Neutrophil (primary cell): ENCODE measurements around the gene PLEKHF1.

Experiments used
- H3K27ac ChIP-seq: fragments of 200-600 bp; sonication (generic); 2 replicates; pipeline ENCODE4 v1.5.1; 2016; ENCODE audit warnings: mild to moderate bottlenecking, moderate library complexity
- H3K27me3 ChIP-seq: fragments of 200-600 bp; sonication (generic); 2 replicates; pipeline ENCODE4 v1.6.0; 2016; ENCODE audit warnings: mild to moderate bottlenecking
- H3K36me3 ChIP-seq: fragments of 200-600 bp; sonication (generic); 2 replicates; pipeline ENCODE4 v1.5.1; 2017
- H3K4me1 ChIP-seq, 2 experiments: fragments of 200-600 bp in 1 of 2; sonication (generic) in 1 of 2; 1 replicate in 1 of 2; 2 replicates in 1 of 2; pipeline versions ENCODE4 v1.5.1 to v1.6.1; 2013 to 2016; ENCODE audit warnings: low read depth in 1 of 2, low read length in 1 of 2, mild to moderate bottlenecking in 1 of 2, moderate library complexity in 1 of 2; ENCODE audit not compliant: control insufficient read depth in 1 of 2, insufficient read depth in 1 of 2
- H3K4me3 ChIP-seq, 2 experiments: fragments of 200-600 bp in 1 of 2; sonication (generic) in 1 of 2; 1 replicate in 1 of 2; 2 replicates in 1 of 2; pipeline ENCODE4 v1.5.1; 2013 to 2016; ENCODE audit warnings: low read depth in 1 of 2, low read length in 1 of 2, mild to moderate bottlenecking in 1 of 2, moderate library complexity in 1 of 2
- H3K9me3 ChIP-seq: fragments of 200-600 bp; sonication (generic); 2 replicates; pipeline ENCODE4 v1.5.1; 2016
- CTCF ChIP-seq: fragments of 200-600 bp; sonication (generic); IDR thresholded peaks from 2 replicates; pipeline ENCODE4 v1.5.1; 2016; ENCODE audit warnings: antibody characterized with exemption

PLEKHF1 gene

GRCh38 chr19:29645911-29646310 lies 19.4 kb upstream of the PLEKHF1 start:
- H3K36me3 ChIP-seq: no peaks in the 10 kb centered on the region
- H3K9me3 ChIP-seq: no peaks in the 10 kb centered on the region
- no peak overlapping the region for H3K4me3 ChIP-seq
- no peak overlapping the region for H3K27ac ChIP-seq
- H3K27me3 ChIP-seq: peaks cover 14% of the 10 kb centered on the region
- H3K4me1 ChIP-seq: no peaks in the 10 kb centered on the region
- no peak for TF ChIP-seq CTCF

GRCh38 chr19:29650772-29651387 lies 14.4 kb upstream of the PLEKHF1 start:
- no peak overlapping the region for H3K27ac ChIP-seq
- peaks cover 8% of the 10 kb centered on the region for H3K27me3 ChIP-seq
- H3K9me3 ChIP-seq: no peaks in the 10 kb centered on the region
- no peak for TF ChIP-seq CTCF
- no peaks in the 10 kb centered on the region for H3K4me1 ChIP-seq
- no peak overlapping the region for H3K4me3 ChIP-seq
- no peaks in the 10 kb centered on the region for H3K36me3 ChIP-seq

- no peaks in the 10 kb centered on the region for H3K36me3 ChIP-seq
- no peak overlapping the region for H3K4me3 ChIP-seq
- H3K4me1 ChIP-seq: no peaks in the 10 kb centered on the region
- no peak for TF ChIP-seq CTCF
- H3K9me3 ChIP-seq: no peaks in the 10 kb centered on the region
- H3K27ac ChIP-seq: no peak overlapping the region
- peaks cover 3% of the 10 kb centered on the region for H3K27me3 ChIP-seq
These were observed 13.5 kb upstream of the PLEKHF1 start for GRCh38 chr19:29651622-29652394.

GRCh38 chr19:29653398-29653797 lies 11.9 kb upstream of the PLEKHF1 start:
- TF ChIP-seq CTCF: no peak
- Histone ChIP-seq H3K27me3 (peaks cover 3% of the 10 kb centered on the region), H3K4me3 (no peak overlapping the region), H3K9me3 (no peaks in the 10 kb centered on the region), H3K27ac (no peak overlapping the region), H3K4me1 (no peaks in the 10 kb centered on the region), H3K36me3 (no peaks in the 10 kb centered on the region)

- TF ChIP-seq CTCF: no peak
- no peak overlapping the region for H3K27ac ChIP-seq
- H3K9me3 ChIP-seq: no peaks in the 10 kb centered on the region
- peaks cover 3% of the 10 kb centered on the region for H3K27me3 ChIP-seq
- H3K36me3 ChIP-seq: no peaks in the 10 kb centered on the region
- H3K4me1 ChIP-seq: no peaks in the 10 kb centered on the region
- no peak overlapping the region for H3K4me3 ChIP-seq
These were observed 9.5 kb upstream of the PLEKHF1 start for GRCh38 chr19:29655648-29656335.
